Loucy (cell line): Measurements from ENCODE around the gene NEUROD4.

ENCODE experiments used
- H2AFZ ChIP-seq: fragments of 200-600 bp; sonication (generic); 2 replicates; pipeline ENCODE4 v1.6.0; 2016; ENCODE audit warnings: antibody characterized with exemption, mild to moderate bottlenecking, low read length, moderate library complexity
- H3F3A ChIP-seq: fragments of 200-600 bp; 2 replicates; pipeline ENCODE4 v1.6.0; 2016; ENCODE audit warnings: antibody characterized with exemption, low read depth, mild to moderate bottlenecking
- H3K27me3 ChIP-seq: fragments of 200-600 bp; sonication (generic); 2 replicates; pipeline ENCODE4 v1.6.1; 2014; ENCODE audit warnings: low read length, mild to moderate bottlenecking; ENCODE audit not compliant: insufficient read depth, poor library complexity, severe bottlenecking
- H3K36me3 ChIP-seq: fragments of 200-600 bp; sonication (generic); 2 replicates; pipeline ENCODE4 v1.6.1; 2016; ENCODE audit warnings: low read length; ENCODE audit not compliant: insufficient read depth
- H3K4me1 ChIP-seq: fragments of 200-600 bp; sonication (generic); 2 replicates; pipeline ENCODE4 v1.5.1; 2014; ENCODE audit warnings: low read length, mild to moderate bottlenecking; ENCODE audit not compliant: insufficient read depth, poor library complexity, severe bottlenecking
- H3K4me2 ChIP-seq: fragments of 200-600 bp; sonication (generic); 2 replicates; pipeline ENCODE4 v1.6.0; 2014; ENCODE audit warnings: antibody characterized with exemption, low read length, low read depth, mild to moderate bottlenecking; ENCODE audit not compliant: poor library complexity, severe bottlenecking
- H3K4me3 ChIP-seq: fragments of 200-600 bp; sonication (generic); 2 replicates; pipeline ENCODE4 v1.5.1; 2014; ENCODE audit warnings: low read length, mild to moderate bottlenecking, mixed read lengths; ENCODE audit not compliant: poor library complexity, severe bottlenecking
- H3K79me2 ChIP-seq: fragments of 200-600 bp; sonication (generic); 2 replicates; pipeline ENCODE4 v1.6.1; 2014; ENCODE audit warnings: low read length; ENCODE audit not compliant: insufficient read depth
- H3K9ac ChIP-seq: fragments of 200-600 bp; sonication (generic); 2 replicates; pipeline ENCODE4 v1.6.0; 2014; ENCODE audit warnings: mild to moderate bottlenecking, low read depth, low read length, moderate library complexity; ENCODE audit not compliant: poor library complexity, severe bottlenecking
- H3K9me2 ChIP-seq: fragments of 200-600 bp; sonication (generic); replicated peaks from 2 replicates; pipeline ENCODE4 v1.6.1; 2016; ENCODE audit warnings: low read depth, low read length, mixed read lengths
- H3K9me3 ChIP-seq: fragments of 200-600 bp; sonication (generic); 2 replicates; pipeline ENCODE4 v1.6.1; 2014; ENCODE audit warnings: mild to moderate bottlenecking, antibody characterized with exemption, low read length, low read depth; ENCODE audit not compliant: insufficient read depth
- H4K20me1 ChIP-seq: fragments of 200-600 bp; sonication (generic); 2 replicates; pipeline ENCODE4 v1.6.0; 2014; ENCODE audit warnings: antibody characterized with exemption, low read length, mild to moderate bottlenecking; ENCODE audit not compliant: insufficient read depth, poor library complexity, severe bottlenecking
- EZH2phosphoT487 ChIP-seq: fragments of 200-600 bp; IDR thresholded peaks from 2 replicates; pipeline ENCODE4 v1.6.1; 2018; ENCODE audit warnings: antibody characterized with exemption, mild to moderate bottlenecking, moderate library complexity, borderline replicate concordance
- TF ChIP-seq, protein P1 (sequence below): fragments of 200-600 bp; sonication (generic); conservative IDR thresholded peaks from 2 replicates; pipeline ENCODE4 v1.5.1; 2014; ENCODE audit warnings: mild to moderate bottlenecking, antibody characterized with exemption, low read length

NEUROD4 gene

DNA sequence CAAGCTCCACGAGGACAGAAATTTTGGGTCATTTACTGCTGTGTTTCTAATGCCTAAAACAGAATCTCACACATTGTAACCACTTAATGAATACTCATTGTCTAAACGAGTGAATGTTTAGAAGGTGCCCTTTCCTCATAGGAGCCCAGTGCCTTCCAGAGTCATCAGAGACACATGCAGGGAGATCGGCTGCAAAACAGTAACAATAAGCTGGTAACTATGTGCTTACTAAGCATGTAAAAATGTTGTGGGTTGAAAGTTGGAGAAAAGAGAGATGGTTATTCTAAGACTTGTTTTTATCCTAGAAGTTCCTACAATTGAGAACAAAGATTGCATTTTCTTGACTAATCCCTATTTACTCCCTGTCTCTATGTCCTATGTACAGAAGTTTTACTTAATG, 42.6 kb upstream of the NEUROD4 start:
- Histone ChIP-seq H3K79me2 (peaks cover 96% of the 10 kb centered on the region), H3K9me3 (no peaks in the 10 kb centered on the region), H3K9ac (peak overlapping the region; percentile 85), H2AFZ (no peak overlapping the region), H3K4me2 (peak overlapping the region; percentile 88), H3K4me1 (peaks cover 97% of the 10 kb centered on the region), H4K20me1 (no peaks in the 10 kb centered on the region), H3K27me3 (no peaks in the 10 kb centered on the region), H3F3A (peaks cover 9% of the 10 kb centered on the region), H3K9me2 (no peaks in the 10 kb centered on the region), H3K36me3 (peaks cover 19% of the 10 kb centered on the region; the same call in 1 of the 2 replicates), H3K4me3 (peak overlapping the region; percentile 81)
- TF ChIP-seq EZH2phosphoT487 = no peak
- TF ChIP-seq, protein P1, sequence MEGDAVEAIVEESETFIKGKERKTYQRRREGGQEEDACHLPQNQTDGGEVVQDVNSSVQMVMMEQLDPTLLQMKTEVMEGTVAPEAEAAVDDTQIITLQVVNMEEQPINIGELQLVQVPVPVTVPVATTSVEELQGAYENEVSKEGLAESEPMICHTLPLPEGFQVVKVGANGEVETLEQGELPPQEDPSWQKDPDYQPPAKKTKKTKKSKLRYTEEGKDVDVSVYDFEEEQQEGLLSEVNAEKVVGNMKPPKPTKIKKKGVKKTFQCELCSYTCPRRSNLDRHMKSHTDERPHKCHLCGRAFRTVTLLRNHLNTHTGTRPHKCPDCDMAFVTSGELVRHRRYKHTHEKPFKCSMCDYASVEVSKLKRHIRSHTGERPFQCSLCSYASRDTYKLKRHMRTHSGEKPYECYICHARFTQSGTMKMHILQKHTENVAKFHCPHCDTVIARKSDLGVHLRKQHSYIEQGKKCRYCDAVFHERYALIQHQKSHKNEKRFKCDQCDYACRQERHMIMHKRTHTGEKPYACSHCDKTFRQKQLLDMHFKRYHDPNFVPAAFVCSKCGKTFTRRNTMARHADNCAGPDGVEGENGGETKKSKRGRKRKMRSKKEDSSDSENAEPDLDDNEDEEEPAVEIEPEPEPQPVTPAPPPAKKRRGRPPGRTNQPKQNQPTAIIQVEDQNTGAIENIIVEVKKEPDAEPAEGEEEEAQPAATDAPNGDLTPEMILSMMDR = no peak

DNA sequence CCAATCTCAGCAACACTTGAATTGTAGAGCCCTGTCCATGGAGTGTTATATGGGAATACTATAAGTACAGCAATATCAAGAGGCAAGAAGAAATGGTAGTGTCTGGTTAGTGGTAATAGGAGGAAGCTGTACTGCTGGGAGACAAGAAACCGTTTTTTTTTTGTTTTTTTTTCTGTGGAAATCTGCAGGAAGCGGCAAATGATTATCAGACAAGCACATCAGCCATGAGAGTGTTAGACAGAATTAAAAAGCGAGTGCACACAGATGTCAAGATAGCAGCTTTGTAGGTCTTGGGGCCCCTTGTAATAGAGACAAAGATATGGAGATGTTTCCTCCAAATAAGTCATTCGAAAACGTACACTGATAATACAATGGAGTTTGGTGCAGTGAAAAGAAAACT, 41.9 kb upstream of the NEUROD4 start:
- TF ChIP-seq, protein P1 = no peak
- TF ChIP-seq EZH2phosphoT487 = no peak
- H3K36me3 ChIP-seq = peaks cover 12% of the 10 kb centered on the region; the same call in 1 of the 2 replicates
- H3K4me3 ChIP-seq = peak overlapping the region; percentile 81
- H3F3A ChIP-seq = peaks cover 9% of the 10 kb centered on the region
- H3K9me3 ChIP-seq = no peaks in the 10 kb centered on the region
- H2AFZ ChIP-seq = no peak overlapping the region
- no peaks in the 10 kb centered on the region for H4K20me1 ChIP-seq
- H3K4me1 ChIP-seq = peaks cover 97% of the 10 kb centered on the region
- H3K4me2 ChIP-seq = peak overlapping the region; percentile 88
- no peaks in the 10 kb centered on the region for H3K9me2 ChIP-seq
- peaks cover 96% of the 10 kb centered on the region for H3K79me2 ChIP-seq
- peak overlapping the region; percentile 85 for H3K9ac ChIP-seq
- H3K27me3 ChIP-seq = no peaks in the 10 kb centered on the region

DNA sequence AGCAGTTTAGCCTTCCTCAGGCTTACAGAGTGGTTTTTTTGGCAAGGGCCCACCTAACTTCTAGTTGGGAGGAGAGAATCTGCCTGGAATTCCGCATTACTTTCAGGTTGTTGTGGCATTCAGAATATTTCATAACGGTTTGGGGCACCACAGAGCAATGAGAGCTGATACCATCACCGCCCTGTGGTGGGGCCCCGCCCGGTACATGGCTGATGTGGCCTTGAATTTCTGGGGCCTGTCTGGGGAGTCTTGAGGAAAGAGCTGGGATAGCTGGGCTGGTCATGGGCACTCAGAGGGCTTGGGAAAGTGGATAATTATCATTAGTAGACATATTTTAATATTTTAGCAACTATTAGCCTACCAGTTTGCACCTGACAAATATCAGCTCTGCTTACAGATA, 39.4 kb upstream of the NEUROD4 start:
- Histone ChIP-seq H3K27me3 (no peaks in the 10 kb centered on the region), H3K9me3 (no peaks in the 10 kb centered on the region), H3F3A (peaks cover 9% of the 10 kb centered on the region), H3K9me2 (no peaks in the 10 kb centered on the region), H4K20me1 (no peaks in the 10 kb centered on the region), H3K4me1 (peaks cover 83% of the 10 kb centered on the region), H3K4me2 (peak overlapping the region; percentile 88), H3K36me3 (no peaks in the 10 kb centered on the region), H2AFZ (no peak overlapping the region), H3K79me2 (peaks cover 96% of the 10 kb centered on the region), H3K4me3 (peak overlapping the region; percentile 81), H3K9ac (peak overlapping the region; percentile 85)
- no peak for TF ChIP-seq EZH2phosphoT487
- TF ChIP-seq, protein P1 = no peak
